ENCODE measurements around the gene ARHGAP6. TPM values are rescaled to one million over a fixed set of nuclear protein-coding genes. Genes with fewer than 3 reads are reported as not detected.

The ARHGAP6 gene
- total and polyA plus RNA-seq, 3 donors from 2014 or later, result 4.8 to 11.8 (median 5.7) TPM

DNA sequence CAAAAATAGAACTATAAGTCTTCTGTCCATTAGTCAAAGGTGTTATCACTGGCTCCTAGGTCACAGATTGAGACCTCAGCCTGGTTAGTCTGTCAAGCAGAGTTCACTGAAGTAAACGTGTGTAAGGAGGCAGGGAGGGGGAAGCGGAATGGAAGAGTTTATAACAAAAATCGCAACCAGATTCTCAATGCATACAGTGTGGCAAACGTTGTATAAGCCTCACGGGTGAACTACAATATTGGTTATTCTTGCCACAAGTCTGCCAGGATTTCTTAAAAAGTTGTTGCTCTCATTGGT is 257.7 kb downstream of the ARHGAP6 start:
- no peaks in the 10 kb centered on the region for H3K27me3 ChIP-seq
- H3K9me3 ChIP-seq, result no peaks in the 10 kb centered on the region
- WGBS, 2 donors, result 86% methylated on average over 5 of the region's 5 CpGs
- no peak overlapping the region for H3K27ac ChIP-seq
- no peaks in the 10 kb centered on the region for H3K4me1 ChIP-seq
- DNase-seq, result no peak
- intact Hi-C loops (cut with DNase I; ENCODE audit: low total_unique reads), result no loop called here
- H3K4me3 ChIP-seq, result no peak overlapping the region
- no peaks in the 10 kb centered on the region for H3K36me3 ChIP-seq (ENCODE audit: low read depth, missing control alignments)
- TF ChIP-seq, protein P1, sequence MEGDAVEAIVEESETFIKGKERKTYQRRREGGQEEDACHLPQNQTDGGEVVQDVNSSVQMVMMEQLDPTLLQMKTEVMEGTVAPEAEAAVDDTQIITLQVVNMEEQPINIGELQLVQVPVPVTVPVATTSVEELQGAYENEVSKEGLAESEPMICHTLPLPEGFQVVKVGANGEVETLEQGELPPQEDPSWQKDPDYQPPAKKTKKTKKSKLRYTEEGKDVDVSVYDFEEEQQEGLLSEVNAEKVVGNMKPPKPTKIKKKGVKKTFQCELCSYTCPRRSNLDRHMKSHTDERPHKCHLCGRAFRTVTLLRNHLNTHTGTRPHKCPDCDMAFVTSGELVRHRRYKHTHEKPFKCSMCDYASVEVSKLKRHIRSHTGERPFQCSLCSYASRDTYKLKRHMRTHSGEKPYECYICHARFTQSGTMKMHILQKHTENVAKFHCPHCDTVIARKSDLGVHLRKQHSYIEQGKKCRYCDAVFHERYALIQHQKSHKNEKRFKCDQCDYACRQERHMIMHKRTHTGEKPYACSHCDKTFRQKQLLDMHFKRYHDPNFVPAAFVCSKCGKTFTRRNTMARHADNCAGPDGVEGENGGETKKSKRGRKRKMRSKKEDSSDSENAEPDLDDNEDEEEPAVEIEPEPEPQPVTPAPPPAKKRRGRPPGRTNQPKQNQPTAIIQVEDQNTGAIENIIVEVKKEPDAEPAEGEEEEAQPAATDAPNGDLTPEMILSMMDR (IDR thresholded peaks at IDR 0.05), result no peak
- no peak for TF ChIP-seq POLR2A (IDR thresholded peaks at IDR 0.05)

DNA sequence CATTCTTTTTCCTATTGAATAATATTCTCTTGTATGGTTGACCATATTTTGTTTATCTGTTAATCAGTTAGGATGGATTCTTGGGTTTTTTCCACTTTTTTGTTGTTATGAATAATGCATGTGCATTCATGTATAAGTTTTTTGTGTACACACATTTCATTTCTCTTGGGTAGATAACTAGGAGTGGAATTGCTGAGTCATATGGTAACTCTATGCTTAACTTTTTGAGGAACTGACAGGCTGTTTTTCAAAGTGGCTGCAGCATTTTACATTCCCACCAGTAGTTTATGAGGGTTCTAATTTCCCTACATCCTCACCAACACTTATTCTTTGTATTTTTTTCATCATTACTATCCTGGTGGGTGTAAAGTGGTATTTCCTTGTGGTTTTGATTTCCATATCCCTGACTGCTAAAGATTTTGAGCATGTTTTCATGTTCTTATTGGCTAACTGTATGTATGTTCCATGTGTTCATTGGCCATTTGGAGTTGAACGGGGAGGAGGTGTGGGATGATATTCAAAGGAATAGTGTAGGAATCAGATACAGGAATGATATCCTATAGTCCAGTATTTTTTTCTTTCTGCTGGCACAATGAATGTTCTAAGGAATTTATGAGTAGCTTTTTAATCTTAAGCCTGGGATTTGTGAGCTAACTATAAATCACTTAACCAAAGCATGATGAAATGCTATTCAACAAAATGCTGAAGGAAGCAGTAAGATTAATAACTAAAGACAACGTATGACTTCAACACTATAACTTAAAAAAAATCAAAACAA is 258.2 kb downstream of the ARHGAP6 start:
- H3K4me1 ChIP-seq, result no peaks in the 10 kb centered on the region
- H3K36me3 ChIP-seq (ENCODE audit: low read depth, missing control alignments), result no peaks in the 10 kb centered on the region
- no peaks in the 10 kb centered on the region for H3K9me3 ChIP-seq
- intact Hi-C loops (cut with DNase I; ENCODE audit: low total_unique reads), result no loop called here
- 80 to 82% methylated on average over 2 of the region's 2 CpGs for WGBS, 2 donors
- TF ChIP-seq POLR2A (IDR thresholded peaks at IDR 0.05), result no peak
- TF ChIP-seq, protein P1 (IDR thresholded peaks at IDR 0.05), result no peak
- H3K27ac ChIP-seq, result no peak overlapping the region
- no peak for DNase-seq
- no peaks in the 10 kb centered on the region for H3K27me3 ChIP-seq
- H3K4me3 ChIP-seq, result no peak overlapping the region

DNA sequence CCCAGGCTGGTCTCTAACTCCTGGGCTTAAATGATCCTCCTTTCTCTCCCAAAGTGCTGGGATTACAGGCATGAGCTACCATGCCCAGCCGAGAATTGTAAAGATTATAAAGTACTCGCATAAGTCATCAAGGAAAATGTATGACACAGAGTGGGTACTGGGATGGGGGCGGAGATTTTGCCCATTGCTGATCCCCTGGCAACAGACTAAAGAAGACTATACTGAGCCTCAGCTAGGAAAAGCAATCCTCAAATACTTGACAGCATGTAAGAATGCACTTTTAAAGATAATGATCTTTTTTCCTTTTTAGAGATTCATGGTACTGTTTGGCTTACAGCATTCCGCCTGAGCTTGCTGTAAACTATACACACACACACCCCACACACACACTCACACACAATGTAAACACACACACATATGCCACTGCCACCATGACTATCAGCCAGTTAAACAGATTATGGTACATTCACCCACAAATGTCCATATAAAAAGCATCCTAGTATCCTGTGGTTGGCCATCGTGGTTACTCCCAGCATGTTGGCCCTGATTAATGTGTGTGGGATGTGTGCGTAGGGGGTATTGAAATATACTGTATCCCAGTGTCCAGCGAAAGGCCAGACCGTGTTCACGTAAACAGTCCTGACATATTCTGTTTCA is 259.5 kb downstream of the ARHGAP6 start:
- Histone ChIP-seq H3K27me3 (no peaks in the 10 kb centered on the region), H3K4me3 (no peak overlapping the region), H3K27ac (no peak overlapping the region), H3K4me1 (no peaks in the 10 kb centered on the region), H3K9me3 (no peaks in the 10 kb centered on the region), H3K36me3 (ENCODE audit: low read depth, missing control alignments) (no peaks in the 10 kb centered on the region)
- WGBS, 2 donors, result 82 to 86% methylated on average over 7 to 9 of the region's 9 CpGs
- DNase-seq, result no peak
- intact Hi-C loops (cut with DNase I; ENCODE audit: low total_unique reads), result no loop called here
- TF ChIP-seq POLR2A (IDR thresholded peaks at IDR 0.05), result no peak
- TF ChIP-seq, protein P1 (IDR thresholded peaks at IDR 0.05), result no peak

DNA sequence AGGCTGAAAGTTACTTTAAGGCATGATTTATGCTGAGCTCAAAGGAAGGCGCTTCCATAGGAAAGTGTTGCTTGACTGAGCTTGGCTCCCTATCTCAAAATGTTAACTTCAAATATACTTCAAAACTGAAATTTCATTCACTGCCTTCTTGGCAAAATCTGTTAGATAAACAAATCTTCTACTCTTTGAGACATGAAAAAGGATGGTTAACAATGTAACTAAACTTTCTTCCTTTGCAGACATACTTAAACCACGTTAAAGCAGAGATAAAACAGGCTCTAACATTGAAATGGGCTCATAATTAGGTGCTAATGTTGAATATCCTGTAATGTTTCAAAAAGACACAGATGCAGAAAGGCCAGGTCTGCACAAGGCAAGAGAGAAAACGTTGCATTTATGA is 262.1 kb downstream of the ARHGAP6 start:
- no peaks in the 10 kb centered on the region for H3K36me3 ChIP-seq (ENCODE audit: low read depth, missing control alignments)
- H3K4me3 ChIP-seq, result no peak overlapping the region
- H3K9me3 ChIP-seq, result no peaks in the 10 kb centered on the region
- no peaks in the 10 kb centered on the region for H3K27me3 ChIP-seq
- intact Hi-C loops (cut with DNase I; ENCODE audit: low total_unique reads), result no loop called here
- no peak overlapping the region for H3K27ac ChIP-seq
- H3K4me1 ChIP-seq, result no peaks in the 10 kb centered on the region
- DNase-seq, result no peak
- no peak for TF ChIP-seq POLR2A (IDR thresholded peaks at IDR 0.05)
- TF ChIP-seq, protein P1 (IDR thresholded peaks at IDR 0.05), result no peak
- 65 to 68% methylated on average over 3 of the region's 3 CpGs for WGBS, 2 donors

DNA sequence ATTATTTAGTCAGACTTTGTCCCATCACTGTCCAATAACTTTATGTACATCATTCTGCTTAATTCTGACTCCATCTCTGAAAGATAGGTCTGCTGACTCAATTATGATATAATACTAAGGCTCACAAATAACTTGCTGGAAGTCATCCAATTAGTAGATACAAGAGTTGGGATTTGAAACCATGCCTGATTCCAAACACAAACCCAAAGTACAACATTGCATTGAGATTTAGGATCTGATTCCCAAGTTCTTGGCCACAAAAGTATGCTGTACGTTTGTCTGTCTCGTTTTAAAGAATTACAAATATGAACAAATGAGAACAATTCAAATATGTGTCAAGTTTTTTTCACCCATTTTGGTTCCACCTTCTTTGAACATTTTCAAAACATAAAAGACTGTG is 263.8 kb downstream of the ARHGAP6 start:
- no peaks in the 10 kb centered on the region for H3K4me1 ChIP-seq
- H3K36me3 ChIP-seq (ENCODE audit: low read depth, missing control alignments), result no peaks in the 10 kb centered on the region
- TF ChIP-seq, protein P1 (IDR thresholded peaks at IDR 0.05), result no peak
- no peak for TF ChIP-seq POLR2A (IDR thresholded peaks at IDR 0.05)
- H3K27ac ChIP-seq, result no peak overlapping the region
- H3K9me3 ChIP-seq, result no peaks in the 10 kb centered on the region
- WGBS, 2 donors, result 48 to 81% methylated on average over 2 of the region's 2 CpGs
- intact Hi-C loops (cut with DNase I; ENCODE audit: low total_unique reads), result no loop called here
- no peaks in the 10 kb centered on the region for H3K27me3 ChIP-seq
- no peak for DNase-seq
- no peak overlapping the region for H3K4me3 ChIP-seq
